ENCODE results near the gene KDM5B.
"Not testable (repeated sequence)": the region's sequence is repeated elsewhere in the genome, so short reads cannot be mapped to it uniquely, and the experiment has no call there.

The KDM5B gene

GRCh38 chr1:202815120-202815519 is 6.9 kb upstream of the KDM5B start:
- in situ Hi-C loops (cut with HindIII; ENCODE audit: low sequenced_read_pairs): no loop called here

GRCh38 chr1:202812176-202813026 is 4.2 kb upstream of the KDM5B start:
- in situ Hi-C loops (cut with HindIII; ENCODE audit: low sequenced_read_pairs): no loop called here

GRCh38 chr1:202811296-202812175 is 3.3 kb upstream of the KDM5B start:
- in situ Hi-C loops (cut with HindIII; ENCODE audit: low sequenced_read_pairs): no loop called here

- in situ Hi-C loops (cut with HindIII; ENCODE audit: low sequenced_read_pairs): no loop called here
Measured at GRCh38 chr1:202810615-202811295, 2.5 kb upstream of the KDM5B start, which contains the start of gene PCAT6. Gene PCAT6, plus strand, starts transcription at chr1:202810954.

GRCh38 chr1:202810193-202810614 is 2.0 kb upstream of the KDM5B start:
- in situ Hi-C loops (cut with HindIII; ENCODE audit: low sequenced_read_pairs): no loop called here

GRCh38 chr1:202809597-202810159 is 1.5 kb upstream of the KDM5B start:
- in situ Hi-C loops (cut with HindIII; ENCODE audit: low sequenced_read_pairs): no loop called here

- in situ Hi-C loops (cut with HindIII; ENCODE audit: low sequenced_read_pairs): no loop called here
Measured at GRCh38 chr1:202807451-202807925, 733 bp downstream of the KDM5B start.

GRCh38 chr1:202806845-202807450 is 1.3 kb downstream of the KDM5B start:
- in situ Hi-C loops (cut with HindIII; ENCODE audit: low sequenced_read_pairs): no loop called here

GRCh38 chr1:202805886-202806844 is 2.1 kb downstream of the KDM5B start:
- in situ Hi-C loops (cut with HindIII; ENCODE audit: low sequenced_read_pairs): no loop called here

- in situ Hi-C loops (cut with HindIII; ENCODE audit: low sequenced_read_pairs): no loop called here
Measured at GRCh38 chr1:202804126-202804525, 4.1 kb downstream of the KDM5B start.

GRCh38 chr1:202802998-202803932 is 5.0 kb downstream of the KDM5B start:
- in situ Hi-C loops (cut with HindIII; ENCODE audit: low sequenced_read_pairs): no loop called here

GRCh38 chr1:202802034-202802433 is 6.2 kb downstream of the KDM5B start:
- in situ Hi-C loops (cut with HindIII; ENCODE audit: low sequenced_read_pairs): no loop called here

GRCh38 chr1:202801175-202801574 is 7.0 kb downstream of the KDM5B start:
- in situ Hi-C loops (cut with HindIII; ENCODE audit: low sequenced_read_pairs): no loop called here

- in situ Hi-C loops (cut with HindIII; ENCODE audit: low sequenced_read_pairs): no loop called here
Measured at GRCh38 chr1:202800742-202801141, 7.5 kb downstream of the KDM5B start.

GRCh38 chr1:202798792-202799331 is 9.4 kb downstream of the KDM5B start:
- in situ Hi-C loops (cut with HindIII; ENCODE audit: low sequenced_read_pairs): no loop called here

- in situ Hi-C loops (cut with HindIII; ENCODE audit: low sequenced_read_pairs): no loop called here
Measured at GRCh38 chr1:202798260-202798659, 10.0 kb downstream of the KDM5B start.

GRCh38 chr1:202796670-202797069 is 11.6 kb downstream of the KDM5B start:
- in situ Hi-C loops (cut with HindIII; ENCODE audit: low sequenced_read_pairs): no loop called here

GRCh38 chr1:202794931-202795330 is 13.3 kb downstream of the KDM5B start:
- in situ Hi-C loops (cut with HindIII; ENCODE audit: low sequenced_read_pairs): not testable (repeated sequence)

All from endothelial cell of hepatic sinusoid (primary cell).